Type B pancreatic cell (in vitro differentiated cells): ENCODE results near the gene TNK1. TPM values are rescaled to one million over a fixed set of nuclear protein-coding genes. Genes with fewer than 3 reads are reported as not detected.
A peak's percentile ranks its signal among the peaks of the same experiment; 100 is the strongest.

Experiments
- DNase-seq: peaks from one replicate; pipeline ENCODE4 v3.0.0; 2021; ENCODE audit warnings: mixed read lengths; ENCODE audit not compliant: unreplicated experiment; ENCODE audit errors: extremely low spot score
- H3K27ac Mint-ChIP-seq: 2 replicates; pipeline ENCODE4 v1.8.0; 2021; ENCODE audit warnings: mild to moderate bottlenecking, mixed read lengths
- H3K27me3 Mint-ChIP-seq: 2 replicates; pipeline ENCODE4 v1.8.0; 2021; ENCODE audit warnings: mixed read lengths
- H3K36me3 Mint-ChIP-seq: 2 replicates; pipeline ENCODE4 v1.8.0; 2021; ENCODE audit warnings: mixed read lengths
- H3K4me1 Mint-ChIP-seq: one replicate; pipeline ENCODE4 v1.8.0; 2021; ENCODE audit warnings: mixed read lengths; ENCODE audit not compliant: unreplicated experiment
- H3K4me3 Mint-ChIP-seq: 2 replicates; pipeline ENCODE4 v1.8.0; 2021; ENCODE audit warnings: mild to moderate bottlenecking, mixed read lengths
- H3K9me3 Mint-ChIP-seq: 2 replicates; pipeline ENCODE4 v1.8.0; 2021; ENCODE audit warnings: mixed read lengths
- CTCF ChIP-seq: fragments of 200-600 bp; sonication (generic); conservative IDR thresholded peaks from 2 replicates; pipeline ENCODE4 v1.5.0; 2021; ENCODE audit warnings: antibody characterized with exemption, mild to moderate bottlenecking
- total RNA-seq: library from RNA; stranded (reverse); gene quantifications from 2 replicates; pipeline ENCODE4 v1.2.1, GENCODE V29; 2021; ENCODE audit warnings: low replicate concordance

Gene TNK1
- total RNA-seq, 1 donor from 2014 or later: 6.6 TPM

DNA sequence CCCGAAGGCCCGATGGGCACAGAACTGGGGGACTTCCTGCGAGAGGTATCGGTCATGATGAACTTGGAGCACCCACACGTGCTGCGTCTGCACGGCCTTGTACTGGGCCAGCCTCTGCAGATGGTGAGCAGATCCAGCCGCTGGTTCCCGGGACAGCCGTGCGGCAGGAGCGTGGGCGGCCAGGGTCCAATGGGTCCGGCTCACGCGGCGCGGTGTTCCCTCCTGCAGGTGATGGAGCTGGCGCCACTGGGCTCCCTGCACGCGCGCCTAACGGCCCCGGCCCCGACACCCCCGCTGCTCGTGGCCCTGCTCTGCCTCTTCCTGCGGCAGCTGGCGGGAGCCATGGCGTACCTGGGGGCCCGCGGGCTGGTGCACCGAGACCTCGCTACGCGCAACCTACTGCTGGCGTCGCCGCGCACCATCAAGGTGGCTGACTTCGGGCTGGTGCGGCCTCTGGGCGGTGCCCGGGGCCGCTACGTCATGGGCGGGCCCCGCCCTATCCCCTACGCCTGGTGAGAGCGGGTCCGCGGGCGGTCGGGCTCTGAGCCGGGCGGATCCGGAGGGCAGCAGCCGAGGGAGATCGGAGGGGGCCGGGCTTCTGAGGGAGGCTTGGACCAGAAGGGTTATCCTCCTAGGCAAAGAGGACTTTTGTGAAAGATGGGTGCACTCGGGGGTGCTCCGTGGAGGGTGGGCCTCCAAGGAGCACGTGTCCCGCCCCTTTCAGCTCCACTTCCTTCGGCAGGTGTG is 3.0 kb downstream of the TNK1 start:
- Mint-ChIP-seq H3K27ac (no peak overlapping the region), H3K9me3 (peaks cover 5% of the 10 kb centered on the region), H3K36me3 (peaks cover 4% of the 10 kb centered on the region), H3K4me1 (peaks cover 4% of the 10 kb centered on the region), H3K4me3 (peak overlapping the region; percentile 57), H3K27me3 (peaks cover 45% of the 10 kb centered on the region)
- no peak for DNase-seq
- no peak for TF ChIP-seq CTCF

- Mint-ChIP-seq H3K9me3 (no peaks in the 10 kb centered on the region), H3K27me3 (peaks cover 38% of the 10 kb centered on the region), H3K4me1 (peaks cover 4% of the 10 kb centered on the region), H3K4me3 (peak overlapping the region; percentile 57), H3K27ac (peak overlapping the region; percentile 50), H3K36me3 (peaks cover 9% of the 10 kb centered on the region)
- no peak for DNase-seq
- no peak for TF ChIP-seq CTCF
These were observed 3.7 kb downstream of the TNK1 start for GRCh38 chr17:7384489-7385081.

DNA sequence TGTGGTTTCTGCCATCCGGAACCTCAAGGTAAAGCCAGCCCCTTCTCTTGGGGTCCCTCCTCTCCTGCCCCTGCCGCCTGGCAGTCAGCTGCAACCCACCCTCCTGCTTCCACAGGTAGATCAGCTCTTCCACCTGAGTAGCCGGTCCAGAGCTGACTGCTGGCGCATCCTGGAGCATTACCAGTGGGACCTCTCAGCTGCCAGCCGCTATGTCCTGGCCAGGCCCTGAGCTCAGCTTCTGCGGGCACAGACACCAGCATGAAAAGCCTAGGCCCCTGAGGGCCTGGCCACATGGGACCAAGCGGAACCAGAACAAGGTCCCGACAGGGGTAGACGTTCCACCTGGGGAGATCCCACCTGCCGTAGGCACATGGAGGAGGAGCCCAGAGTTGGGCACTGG is 8.0 kb downstream of the TNK1 start:
- TF ChIP-seq CTCF: no peak
- Mint-ChIP-seq H3K27ac (no peak overlapping the region), H3K4me3 (no peak overlapping the region), H3K4me1 (no peaks in the 10 kb centered on the region), H3K36me3 (peaks cover 14% of the 10 kb centered on the region), H3K27me3 (peaks cover 4% of the 10 kb centered on the region), H3K9me3 (no peaks in the 10 kb centered on the region)
- no peak for DNase-seq

GRCh38 chr17:7389924-7390910 is 9.3 kb downstream of the TNK1 start:
- Mint-ChIP-seq H3K36me3 (peaks cover 14% of the 10 kb centered on the region), H3K4me1 (peaks cover 5% of the 10 kb centered on the region), H3K9me3 (no peaks in the 10 kb centered on the region), H3K27ac (no peak overlapping the region), H3K27me3 (no peaks in the 10 kb centered on the region), H3K4me3 (no peak overlapping the region)
- TF ChIP-seq CTCF: no peak
- no peak for DNase-seq

GRCh38 chr17:7391307-7391706 is 10.4 kb downstream of the TNK1 start:
- Mint-ChIP-seq H3K36me3 (peaks cover 11% of the 10 kb centered on the region), H3K27ac (no peak overlapping the region), H3K4me1 (peaks cover 5% of the 10 kb centered on the region), H3K9me3 (no peaks in the 10 kb centered on the region), H3K4me3 (no peak overlapping the region), H3K27me3 (no peaks in the 10 kb centered on the region)
- no peak for TF ChIP-seq CTCF
- DNase-seq: no peak
